Frontal cortex (tissue), 4 donors: ENCODE data around the gene PAXX. TPM values are rescaled to one million over a fixed set of nuclear protein-coding genes. Genes with fewer than 3 reads are reported as not detected.

Source experiments
- DNase-seq, 2 donors: peaks; one replicate each; pipeline ENCODE4 v3.0.0; 2012; ENCODE audit warnings: low spot score in 2 of 2
- FAIRE-seq: peaks from 2 replicates; lab custom pipeline; 2012; peaks lifted over from hg19 to GRCh38; lab: Jason Lieb, UNC
- total RNA-seq: library from RNA; depleted of rRNA; stranded (reverse); fragments of >200 nt; gene quantifications from one replicate; pipeline ENCODE4 v1.2.3, GENCODE V29; 2014
- donor health status: control.
- donor health status: control.
- donor health status: control.

Gene PAXX
- total RNA-seq, 1 donor from 2014 or later, result 13.5 TPM

DNA sequence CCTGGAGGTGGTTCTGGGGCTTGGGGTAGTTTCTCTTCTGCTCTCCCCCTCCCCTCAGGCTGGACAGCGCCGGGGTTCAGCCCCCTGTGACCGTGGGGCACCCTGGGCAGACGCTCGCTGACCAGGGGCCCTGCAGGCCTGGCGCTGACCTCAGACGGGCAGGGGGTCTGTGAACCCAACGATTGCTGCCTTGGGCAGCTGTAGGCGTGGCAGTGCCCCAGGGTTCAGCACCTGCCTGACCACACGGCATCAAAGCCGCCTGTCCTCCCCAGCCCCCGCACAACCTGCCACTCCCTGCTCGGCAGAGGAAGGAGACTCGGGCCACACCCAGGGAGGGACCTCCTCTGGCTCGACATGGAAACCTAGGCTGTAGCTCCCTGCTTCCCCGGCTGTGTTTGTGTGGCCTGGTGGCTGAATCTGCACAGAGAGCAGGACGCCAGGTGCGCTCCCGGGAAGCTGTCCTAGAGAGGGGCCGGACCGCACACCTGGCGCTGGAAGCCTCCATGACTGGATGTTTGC is 28.0 kb upstream of the PAXX start:
- FAIRE-seq, result no peak
- no peak for DNase-seq

DNA sequence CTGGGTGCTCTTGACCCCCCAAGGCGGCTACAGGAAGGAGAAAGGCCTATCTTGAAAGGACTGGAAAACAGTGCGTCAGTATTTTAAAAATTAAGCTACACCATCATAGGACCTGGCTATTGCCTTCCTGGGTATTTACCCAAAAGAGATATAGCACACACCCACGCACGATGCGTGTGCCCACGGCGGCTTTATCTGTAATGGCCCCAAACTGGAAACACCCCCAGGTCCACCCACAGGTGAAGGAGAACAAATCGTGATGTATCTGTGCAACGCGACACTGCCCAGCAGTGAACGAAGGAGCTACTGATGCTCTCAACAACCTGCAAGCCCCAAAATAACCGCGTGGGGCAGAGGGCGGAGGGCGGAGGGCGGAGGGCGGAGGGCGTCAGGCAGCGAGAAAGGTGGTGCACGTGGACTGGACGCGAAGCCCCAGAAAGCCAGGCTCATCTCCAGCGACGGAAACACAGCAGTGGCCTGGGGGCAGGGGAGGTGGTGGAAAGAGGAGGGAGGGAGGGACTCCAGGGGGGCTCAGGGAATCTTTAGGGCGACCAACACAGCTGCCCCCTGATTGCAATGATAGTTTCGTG is 27.3 kb upstream of the PAXX start:
- DNase-seq, result no peak
- no peak for FAIRE-seq

DNA sequence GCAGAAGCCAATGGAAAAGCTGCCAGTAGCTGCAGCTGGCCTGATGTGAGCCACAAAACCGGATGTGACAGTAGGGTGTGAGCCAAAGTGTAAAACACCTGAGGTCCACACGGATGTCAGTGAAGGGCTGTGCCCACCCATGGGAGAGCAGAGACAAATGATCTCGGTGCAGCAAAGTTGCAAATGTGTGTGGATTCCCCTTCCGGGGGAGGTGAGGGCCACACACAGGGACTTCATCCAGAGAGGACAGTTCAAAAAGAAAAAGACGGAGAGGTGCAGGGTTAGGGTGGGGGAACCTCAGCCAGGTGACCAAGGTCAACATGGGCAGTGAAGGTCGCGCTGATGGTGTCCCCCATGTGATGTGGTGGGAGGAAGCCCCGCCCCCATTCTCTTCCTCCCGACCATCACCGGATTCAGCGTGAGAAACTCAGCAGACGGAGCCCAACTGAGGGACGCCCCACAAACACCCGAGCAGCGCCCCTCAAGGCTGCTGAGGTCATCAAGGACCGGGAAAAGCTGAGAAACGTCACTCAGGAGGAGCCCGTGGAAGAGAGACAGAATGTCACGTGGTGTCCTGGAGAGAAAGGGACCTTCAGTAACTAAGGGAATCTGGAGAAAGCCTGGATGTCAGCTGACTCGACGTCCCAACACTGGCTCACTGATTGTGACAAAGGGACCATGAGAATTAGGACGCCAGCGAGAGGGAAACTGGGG is 26.3 kb upstream of the PAXX start:
- FAIRE-seq (no peak), DNase-seq (peak; percentile 80 to 90)

DNA sequence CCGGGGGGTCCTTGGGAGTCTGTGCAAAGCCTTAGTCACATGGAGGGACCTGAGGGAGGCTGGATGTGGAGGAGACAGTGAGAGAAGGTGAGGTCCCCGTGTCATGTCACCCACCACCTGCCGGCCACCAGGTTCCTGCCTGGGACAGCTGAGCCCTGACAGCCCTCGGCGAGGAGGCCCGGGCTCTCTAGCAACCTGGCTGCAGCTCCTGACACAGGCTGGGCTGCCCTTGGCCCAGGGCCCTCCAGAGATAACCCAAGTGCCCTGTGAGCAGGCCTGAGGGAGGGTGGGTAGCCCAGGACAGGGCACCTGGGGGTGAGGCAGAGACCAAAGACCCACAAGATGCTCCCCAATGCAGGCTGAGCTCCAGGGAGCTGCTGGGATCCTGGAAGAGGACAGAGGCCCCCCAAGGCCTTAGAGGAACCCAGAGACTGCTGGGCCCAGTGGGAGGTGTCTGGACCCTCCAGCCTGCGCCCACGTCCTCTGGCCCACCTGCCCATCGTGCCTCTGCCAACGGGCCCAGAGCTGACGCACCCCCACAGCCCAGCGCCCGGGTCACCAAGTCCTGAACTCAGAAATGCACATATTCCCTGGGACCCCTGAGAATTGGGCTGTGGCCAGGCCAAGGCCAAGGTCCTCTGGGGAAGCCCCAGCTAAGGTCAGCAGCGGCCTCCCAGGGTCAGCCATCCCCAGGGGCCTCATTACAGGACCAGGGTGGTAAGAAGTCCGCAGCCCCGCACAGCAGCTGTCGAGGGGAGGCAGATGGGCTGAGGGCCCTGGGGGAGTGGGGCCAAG is 23.7 kb upstream of the PAXX start:
- no peak for FAIRE-seq

DNA sequence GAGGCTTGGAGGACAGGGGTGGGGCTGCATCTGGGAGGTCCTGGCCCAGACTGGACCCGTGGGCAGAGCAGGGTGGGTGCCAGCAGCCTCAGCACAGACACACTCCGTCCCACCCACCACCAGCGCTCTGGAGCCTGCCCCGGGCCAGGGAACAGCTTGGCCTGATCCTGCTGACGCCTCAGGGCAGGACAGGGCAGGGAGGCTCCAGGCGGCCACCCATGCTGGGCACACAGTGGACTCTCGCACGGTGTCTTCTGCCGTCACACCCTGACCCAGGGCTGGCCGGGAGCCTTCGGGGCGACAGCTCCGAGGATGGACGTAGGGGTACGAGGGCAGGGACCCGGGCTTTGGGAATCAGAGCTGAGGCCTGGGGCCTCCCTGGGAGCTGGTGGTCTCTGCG is 23.1 kb upstream of the PAXX start:
- DNase-seq, result no peak
- FAIRE-seq, result no peak

More for the DNA sequence above, 23.7 kb upstream of the PAXX start:
- DNase-seq, result no peak

DNA sequence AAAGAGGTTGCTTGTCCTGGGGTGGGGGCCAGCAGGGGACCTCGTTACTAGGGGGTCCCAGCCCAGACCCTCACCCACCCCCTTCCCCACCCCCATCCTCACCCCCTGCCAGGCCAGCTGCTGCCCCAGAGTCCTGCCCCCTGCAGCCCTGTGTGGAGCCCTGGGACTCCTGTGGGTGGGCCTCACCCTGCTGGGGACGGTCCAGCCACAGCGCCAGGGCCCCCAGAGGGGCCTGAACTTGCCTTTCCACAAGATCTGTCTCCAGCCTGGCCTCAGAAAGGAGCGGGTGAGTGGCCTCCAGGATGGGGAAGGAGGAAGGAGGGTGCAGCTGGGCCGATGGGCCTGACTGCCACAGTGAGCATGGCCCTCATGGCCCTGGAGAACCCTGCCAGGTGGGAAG is 22.4 kb upstream of the PAXX start:
- no peak for FAIRE-seq

DNA sequence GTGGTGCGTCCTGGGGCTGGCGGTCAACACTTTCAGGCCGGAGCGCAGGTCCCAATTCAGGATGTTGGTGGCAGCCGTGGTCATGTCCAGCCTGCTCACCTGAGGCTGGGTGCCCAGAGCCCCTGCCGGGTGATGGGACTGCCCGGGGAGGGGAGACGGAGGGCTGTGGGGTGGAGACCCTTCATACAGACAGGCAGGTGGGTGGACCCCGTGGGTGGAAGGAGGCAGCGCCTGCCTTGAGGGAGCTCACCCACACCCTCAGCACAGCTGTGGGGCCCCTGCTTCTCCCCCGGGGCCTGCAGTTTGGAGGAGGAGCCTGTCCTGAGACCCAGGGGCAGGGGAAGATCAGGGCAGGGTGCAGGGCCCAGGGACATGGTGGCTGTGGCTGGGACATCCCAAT is 21.9 kb upstream of the PAXX start:
- DNase-seq (no peak), FAIRE-seq (no peak)

More for the DNA sequence above, 22.4 kb upstream of the PAXX start:
- no peak for DNase-seq

DNA sequence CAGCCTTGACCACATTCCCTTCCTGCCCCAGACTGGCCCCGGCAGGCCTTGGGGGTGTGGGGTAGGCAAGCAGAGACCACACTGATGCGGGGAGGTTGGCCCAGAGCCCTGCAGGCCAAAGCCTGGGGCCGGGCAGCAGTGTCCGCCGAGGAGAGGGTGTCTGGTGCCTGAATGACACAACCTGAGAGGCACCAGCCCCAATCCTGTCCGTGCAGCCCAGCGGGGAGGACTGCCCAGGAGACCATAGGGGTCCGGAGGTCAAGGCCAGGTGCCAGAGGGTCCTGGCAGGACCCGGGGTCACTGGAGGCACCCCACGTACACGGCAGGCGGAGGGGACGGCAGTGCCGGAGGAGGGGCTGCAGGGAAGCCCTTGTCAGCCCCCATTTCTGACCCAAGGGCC is 20.5 kb upstream of the PAXX start:
- FAIRE-seq, result no peak

DNA sequence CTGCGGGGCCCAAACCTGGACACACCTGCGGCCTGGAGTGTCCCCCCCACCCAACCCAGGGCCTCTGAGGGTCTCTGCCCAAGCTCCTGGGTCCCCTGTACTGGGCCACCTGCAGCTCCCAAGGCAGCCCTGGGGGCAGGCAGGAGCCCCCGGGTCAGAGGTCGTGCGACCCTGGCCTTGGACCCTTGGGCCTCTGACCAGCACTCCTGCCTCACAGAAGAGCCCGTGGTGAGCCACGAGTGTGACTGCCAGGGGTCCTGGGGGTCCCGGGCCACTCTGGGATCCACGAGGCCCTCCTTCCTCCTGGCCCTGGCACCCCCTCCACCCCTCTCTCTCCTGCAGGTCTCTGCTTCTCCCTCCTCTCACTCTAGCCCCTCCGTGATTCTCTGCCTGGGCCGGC is 19.9 kb upstream of the PAXX start:
- FAIRE-seq (no peak), DNase-seq (no peak)

More for the DNA sequence above, 20.5 kb upstream of the PAXX start:
- DNase-seq, result no peak

DNA sequence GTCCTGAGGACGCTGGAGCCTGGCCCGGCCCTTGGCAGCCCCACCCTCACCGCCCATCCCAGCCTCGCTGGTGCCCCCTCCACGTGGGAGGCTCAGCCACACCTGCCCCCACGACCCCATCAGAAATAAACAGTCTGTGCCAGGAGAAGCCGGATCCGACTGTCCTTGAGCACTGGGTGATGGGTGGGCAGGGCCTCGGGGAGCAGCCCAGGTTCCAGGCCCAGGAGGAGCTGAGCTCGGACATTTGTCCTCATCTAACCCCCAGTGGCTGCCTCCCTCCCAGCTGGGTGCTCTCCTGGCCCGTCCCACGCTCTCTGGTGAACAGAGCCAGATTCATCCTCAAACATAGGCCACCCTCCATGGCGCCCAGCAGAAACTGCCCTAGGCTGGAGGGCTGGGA is 19.5 kb upstream of the PAXX start:
- FAIRE-seq (no peak), DNase-seq (no peak)

DNA sequence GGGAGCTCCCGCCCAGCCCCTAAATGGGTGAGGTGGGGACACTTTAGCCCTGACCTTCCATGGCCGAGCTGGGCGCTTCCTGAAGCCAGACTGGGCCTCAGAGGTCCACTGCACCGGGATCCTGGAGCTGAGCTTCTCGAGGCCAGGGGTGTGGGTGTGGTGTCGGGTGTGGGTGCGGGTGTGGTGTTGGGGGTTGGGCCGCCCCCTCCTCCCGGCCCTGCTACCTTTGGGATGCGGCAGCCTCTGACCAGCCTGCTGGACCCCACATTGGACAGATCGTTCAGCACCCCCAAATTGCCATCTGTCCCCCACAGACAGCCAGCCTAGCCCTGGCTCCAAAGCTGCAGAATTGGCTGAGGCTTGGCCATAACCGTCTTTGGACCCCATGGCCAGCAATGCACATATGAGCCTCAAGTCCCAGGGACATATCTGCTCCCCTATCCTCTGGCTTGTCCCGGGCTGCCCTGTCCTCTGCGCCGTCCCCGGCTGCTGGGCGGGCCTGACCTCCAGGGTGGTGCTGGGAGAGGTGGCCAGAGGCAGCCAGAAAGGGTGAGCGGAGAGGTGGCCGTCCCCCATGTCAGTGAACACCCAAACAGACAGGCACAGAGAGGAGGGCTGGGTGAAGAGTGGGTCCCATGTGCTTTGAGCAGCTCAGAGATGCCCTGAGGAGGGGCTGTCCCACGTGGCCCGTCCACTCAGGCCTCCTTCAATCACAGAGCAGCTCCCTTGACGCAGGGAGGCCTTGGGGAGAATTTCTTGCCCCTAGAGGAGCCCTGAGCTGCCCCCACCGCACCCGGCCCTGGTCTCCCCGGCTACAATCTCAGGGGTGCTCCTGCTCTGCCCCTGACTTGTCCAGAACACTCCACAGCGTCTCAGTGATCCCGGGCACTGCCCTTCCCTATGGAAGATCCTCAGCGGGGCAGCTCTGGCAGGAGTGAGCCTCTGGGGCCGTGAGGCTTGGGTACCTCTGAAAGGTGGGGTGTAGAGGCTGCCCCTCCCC is 18.3 kb upstream of the PAXX start:
- no peak for FAIRE-seq
- no peak for DNase-seq

DNA sequence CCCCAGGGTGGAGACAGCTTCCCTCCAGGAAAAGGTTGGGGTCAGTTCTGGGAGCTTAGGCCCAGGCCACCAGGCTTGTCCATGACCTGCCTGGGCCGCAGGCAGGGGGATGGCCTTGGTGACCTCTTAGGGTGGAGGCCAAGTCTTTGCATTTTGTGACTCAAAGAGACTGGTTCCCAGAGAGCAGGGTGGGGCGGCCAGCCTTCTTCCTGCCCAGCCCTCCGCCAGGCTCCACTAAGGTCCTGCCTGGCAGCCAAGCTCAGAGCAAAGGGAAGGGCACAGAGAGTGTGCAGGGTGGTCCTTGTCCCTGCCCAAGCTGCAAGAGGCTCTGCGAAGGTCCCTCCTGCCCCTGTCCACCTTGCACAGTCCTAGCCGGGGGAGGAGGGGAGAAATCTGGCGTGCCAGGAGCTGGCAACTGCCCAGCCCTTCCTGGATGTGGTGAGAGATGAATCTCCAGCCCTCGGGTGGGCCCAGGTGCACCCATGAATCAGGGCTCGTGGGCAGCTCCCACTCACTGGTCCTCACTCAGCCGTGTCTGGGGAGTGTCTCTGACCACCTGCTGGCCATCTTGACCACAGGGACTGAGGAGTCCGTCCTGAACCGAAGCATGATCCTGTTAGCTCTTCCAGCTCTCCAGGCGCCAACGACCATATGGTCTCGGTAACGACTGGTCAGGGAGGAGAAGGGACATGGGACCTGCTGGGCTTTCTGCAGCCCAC is 17.2 kb upstream of the PAXX start:
- no peak for FAIRE-seq
- no peak for DNase-seq

DNA sequence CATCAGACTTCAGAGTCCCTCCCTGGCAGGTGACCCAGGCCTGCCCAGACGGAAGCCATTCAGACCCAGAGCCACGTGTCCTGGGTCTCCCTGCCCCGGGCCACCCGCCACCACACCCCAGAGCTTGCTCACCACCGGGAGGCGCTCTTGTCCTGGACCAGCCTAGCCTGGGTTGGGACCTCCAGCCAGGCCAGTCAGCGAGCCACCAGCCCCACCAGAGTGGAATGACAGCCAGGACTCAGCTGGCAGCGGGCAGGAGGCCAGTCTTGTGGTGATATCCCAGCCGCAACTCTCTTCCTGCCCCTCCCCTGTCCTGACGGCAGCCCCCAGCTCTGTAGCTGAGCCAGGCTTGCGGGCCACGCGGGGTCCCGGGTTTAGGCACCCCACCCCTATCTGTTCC is 16.6 kb upstream of the PAXX start:
- DNase-seq, result peak; percentile 74 to 80

DNA sequence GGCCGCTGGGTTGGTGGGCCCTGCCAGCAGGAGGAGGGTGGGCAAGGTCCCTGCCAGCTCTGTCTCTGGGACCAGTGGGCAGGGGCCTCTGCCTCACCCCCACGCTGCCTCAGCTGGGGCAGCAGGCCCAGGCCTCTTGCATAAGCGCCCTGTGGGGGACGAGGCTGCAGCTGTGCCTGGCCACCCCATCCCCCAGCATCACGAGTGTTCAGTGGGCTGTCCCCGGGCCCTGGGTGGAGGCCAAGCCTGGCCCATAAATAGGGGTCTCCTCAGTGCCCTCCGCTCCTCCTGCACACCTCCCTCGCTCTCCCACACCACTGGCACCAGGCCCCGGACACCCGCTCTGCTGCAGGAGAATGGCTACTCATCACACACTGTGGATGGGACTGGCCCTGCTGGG is 15.0 kb upstream of the PAXX start, which contains the start of gene PTGDS:
TSS of gene PTGDS (plus strand) at position 282 of the 400 bp plus-strand sequence. CDS start at position 357, 75 bp downstream.
- DNase-seq (peak; percentile 87 to 94), FAIRE-seq (no peak)

More for the DNA sequence above, 16.6 kb upstream of the PAXX start:
- FAIRE-seq, result no peak

DNA sequence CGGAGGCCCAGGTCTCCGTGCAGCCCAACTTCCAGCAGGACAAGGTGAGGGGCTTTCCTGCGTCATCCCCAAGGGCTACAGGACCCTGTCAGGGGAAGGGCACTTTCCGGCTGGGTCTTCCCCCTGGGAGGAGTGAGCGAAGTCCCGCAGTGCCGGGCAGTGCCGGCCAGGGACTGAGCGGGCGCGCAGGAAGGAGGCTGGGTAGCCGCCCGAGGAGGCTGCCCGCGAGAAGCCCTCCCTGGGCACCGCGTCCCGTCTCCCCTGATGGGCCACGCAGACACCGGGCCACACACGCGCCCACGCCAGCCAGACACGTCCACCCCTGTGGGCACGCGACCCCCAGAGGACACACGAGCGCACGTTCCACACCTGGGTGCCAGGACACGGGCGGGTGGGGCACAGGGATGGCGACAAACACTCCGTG is 14.6 kb upstream of the PAXX start:
- no peak for DNase-seq
- FAIRE-seq, result no peak

DNA sequence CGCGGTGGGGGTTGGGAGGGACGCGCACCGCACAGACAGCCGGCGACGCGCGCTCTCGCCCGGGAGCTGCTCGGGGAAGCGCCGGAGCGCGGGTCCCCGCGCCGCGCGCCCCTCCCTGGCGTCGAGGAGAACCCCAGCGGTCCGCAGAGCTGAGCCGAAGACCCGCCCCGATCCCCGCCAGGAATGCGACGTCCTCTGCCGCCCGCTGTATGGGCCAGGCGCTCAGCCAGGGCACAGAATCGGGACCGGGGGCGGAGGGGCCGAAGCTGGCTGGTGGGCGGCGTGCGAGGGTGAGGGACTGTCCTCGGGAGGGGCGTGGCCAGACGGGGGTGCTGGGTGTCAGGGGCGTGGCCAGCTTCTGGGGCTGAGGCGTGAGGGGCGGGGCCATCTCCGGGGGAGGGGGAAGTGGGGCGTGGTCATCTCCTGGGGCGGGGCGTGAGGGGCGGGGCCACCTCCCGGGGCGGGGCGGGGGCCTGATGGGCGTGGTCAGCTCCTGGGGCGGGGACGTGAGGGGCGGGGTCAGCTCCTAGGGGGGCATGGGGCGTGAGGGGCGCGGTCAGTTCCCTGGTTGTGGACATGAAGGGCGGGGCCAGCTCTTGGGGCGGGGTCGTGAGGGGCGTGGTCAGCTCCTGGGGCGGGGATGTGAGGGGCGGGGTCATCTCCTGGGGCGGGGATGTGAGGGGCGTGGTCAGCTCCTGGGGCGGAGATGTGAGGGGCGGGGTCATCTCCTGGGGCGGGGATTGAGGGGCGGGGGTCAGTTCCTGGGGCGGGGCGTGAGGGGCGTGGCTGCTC is 14.0 kb upstream of the PAXX start:
- peak; percentile 96 for DNase-seq
- FAIRE-seq, result no peak

DNA sequence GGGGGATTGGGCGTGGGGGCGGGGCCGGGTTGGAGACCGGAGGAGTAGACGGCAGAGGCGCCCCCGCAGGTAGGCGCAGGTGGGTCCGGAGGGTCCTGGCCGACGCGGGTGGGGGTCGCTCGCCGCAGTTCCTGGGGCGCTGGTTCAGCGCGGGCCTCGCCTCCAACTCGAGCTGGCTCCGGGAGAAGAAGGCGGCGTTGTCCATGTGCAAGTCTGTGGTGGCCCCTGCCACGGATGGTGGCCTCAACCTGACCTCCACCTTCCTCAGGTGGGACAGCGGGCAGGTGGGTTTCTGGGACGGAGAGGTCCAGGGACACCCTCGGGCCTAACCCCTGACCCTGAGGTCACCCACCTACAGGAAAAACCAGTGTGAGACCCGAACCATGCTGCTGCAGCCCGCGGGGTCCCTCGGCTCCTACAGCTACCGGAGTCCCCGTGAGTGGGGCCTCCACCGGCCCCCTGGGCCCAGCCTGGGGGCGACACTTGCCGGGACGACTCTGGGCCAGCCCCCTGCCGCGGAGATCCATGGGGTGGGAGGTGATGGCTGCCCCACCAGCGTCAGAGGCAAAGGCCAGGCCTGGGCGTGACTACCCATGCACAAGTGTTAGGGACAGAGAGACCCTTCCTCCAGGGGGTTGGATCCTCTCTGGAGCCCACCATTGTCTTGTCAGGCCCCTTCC is 13.2 kb upstream of the PAXX start:
- no peak for FAIRE-seq
- no peak for DNase-seq
